Epithelial cell of esophagus (primary cell): ENCODE measurements around the gene PI4KA.

Experiments used
- DNase-seq: peaks from one replicate; pipeline ENCODE4 v3.0.0; 2010; ENCODE audit warnings: low read depth
- H3K4me3 ChIP-seq: 2 replicates; pipeline ENCODE4 v1.5.1; 2011; ENCODE audit warnings: mild to moderate bottlenecking, low read length, control low read depth
- TF ChIP-seq, protein P1 (sequence below): IDR thresholded peaks from 2 replicates; pipeline ENCODE4 v1.5.1; 2011; ENCODE audit warnings: low read depth, mild to moderate bottlenecking, low read length, control low read depth, inconsistent platforms; ENCODE audit not compliant: insufficient read depth; ENCODE audit errors: missing control alignments

The PI4KA gene

DNA sequence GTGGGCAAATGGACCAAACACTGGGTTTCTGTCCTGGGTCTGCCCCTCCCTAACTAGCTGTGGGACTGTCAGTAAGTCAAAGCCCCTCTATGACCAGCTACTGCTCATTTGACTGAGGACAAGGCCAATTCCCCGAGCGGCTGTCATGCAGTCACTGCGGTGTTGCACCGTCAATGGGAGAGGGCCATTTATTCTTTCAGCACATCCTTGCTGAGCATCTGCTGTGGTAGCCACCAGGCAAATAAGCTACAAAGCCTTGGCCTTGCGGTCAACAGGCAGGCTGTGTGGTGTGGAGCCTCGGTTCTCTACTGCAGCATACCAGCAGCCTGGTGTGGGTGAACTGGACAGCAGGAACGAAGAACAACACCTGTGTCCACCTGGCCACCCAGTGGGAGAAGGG, 110.5 kb downstream of the PI4KA start:
- DNase-seq, result no peak
- no peak overlapping the region for H3K4me3 ChIP-seq
- TF ChIP-seq, protein P1, sequence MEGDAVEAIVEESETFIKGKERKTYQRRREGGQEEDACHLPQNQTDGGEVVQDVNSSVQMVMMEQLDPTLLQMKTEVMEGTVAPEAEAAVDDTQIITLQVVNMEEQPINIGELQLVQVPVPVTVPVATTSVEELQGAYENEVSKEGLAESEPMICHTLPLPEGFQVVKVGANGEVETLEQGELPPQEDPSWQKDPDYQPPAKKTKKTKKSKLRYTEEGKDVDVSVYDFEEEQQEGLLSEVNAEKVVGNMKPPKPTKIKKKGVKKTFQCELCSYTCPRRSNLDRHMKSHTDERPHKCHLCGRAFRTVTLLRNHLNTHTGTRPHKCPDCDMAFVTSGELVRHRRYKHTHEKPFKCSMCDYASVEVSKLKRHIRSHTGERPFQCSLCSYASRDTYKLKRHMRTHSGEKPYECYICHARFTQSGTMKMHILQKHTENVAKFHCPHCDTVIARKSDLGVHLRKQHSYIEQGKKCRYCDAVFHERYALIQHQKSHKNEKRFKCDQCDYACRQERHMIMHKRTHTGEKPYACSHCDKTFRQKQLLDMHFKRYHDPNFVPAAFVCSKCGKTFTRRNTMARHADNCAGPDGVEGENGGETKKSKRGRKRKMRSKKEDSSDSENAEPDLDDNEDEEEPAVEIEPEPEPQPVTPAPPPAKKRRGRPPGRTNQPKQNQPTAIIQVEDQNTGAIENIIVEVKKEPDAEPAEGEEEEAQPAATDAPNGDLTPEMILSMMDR, result no peak

DNA sequence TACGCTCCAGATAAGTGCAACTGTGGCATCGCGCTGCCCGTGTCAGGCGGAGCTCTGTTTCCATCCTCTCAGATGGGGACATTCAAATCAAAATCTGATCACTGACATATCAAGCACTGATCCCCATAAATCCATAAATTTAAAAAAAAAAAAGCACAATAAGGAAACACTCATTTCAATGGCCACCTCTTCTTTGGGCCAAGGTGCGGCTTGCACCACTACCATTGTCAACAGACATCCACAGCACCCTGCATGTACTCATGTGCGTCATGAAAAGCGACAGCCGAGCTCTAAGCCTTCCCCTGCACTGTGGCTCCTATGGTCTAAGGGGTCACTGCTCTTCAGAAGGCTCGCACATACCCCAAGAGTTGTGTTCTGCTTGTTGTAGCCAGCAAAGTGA, 111.4 kb downstream of the PI4KA start:
- no peak for DNase-seq
- TF ChIP-seq, protein P1, result no peak
- no peak overlapping the region for H3K4me3 ChIP-seq

DNA sequence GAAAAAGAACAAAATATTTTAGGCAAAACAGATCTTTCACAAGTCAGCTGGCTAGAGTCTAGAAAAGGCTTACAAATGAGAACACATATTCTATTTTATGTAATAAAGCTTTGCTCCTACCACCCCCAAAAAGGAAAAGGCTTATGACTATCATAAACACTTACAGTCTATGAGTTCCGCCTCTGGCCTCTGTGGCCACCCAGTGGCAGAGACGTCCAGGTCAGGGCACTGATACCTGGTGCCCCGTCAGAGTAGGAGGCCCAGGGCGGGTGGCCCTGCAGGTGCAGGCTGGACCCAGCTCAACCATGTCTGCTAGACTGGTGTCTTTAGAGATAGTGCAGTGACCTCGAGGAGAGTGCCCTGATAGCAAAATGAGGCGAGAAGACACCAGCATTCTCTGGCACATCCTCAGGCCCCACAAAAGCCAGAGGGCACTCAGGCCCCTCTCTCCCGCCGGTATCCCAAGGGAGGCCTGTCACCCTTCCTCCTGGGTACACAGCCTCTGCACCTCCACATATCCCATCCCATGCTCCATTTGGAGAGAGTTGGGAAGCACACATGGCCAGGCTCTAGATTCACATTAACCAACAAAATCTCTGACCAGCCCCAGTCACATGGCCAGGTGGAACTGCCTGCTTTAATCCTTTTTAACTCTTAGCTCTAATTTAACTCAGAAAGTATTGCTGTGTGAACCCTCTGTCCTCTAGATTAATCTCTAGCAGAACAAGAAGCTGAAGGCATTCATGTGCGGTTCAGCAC, 112.0 kb downstream of the PI4KA start:
- TF ChIP-seq, protein P1, result no peak
- DNase-seq, result no peak
- no peak overlapping the region for H3K4me3 ChIP-seq

DNA sequence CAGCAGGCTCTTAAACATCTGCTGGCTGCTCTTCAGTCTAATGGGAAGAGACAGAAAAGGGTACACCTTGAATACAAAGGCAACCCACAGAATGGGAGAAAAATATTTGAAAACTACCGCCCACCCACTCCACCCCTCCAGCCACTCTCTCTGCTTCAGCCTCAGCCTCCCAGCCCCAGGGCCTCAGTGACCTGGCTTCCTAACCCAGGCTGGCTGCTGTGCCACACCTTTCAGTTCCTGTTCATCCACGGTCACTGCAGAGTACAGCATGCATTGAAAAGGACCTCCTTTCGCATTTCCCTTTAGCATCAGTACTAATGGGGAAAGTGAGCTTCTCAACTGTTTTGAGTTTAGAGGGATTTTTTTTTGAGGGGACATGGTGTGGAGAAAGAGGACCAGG, 113.5 kb downstream of the PI4KA start:
- no peak overlapping the region for H3K4me3 ChIP-seq
- DNase-seq, result no peak
- TF ChIP-seq, protein P1, result no peak

DNA sequence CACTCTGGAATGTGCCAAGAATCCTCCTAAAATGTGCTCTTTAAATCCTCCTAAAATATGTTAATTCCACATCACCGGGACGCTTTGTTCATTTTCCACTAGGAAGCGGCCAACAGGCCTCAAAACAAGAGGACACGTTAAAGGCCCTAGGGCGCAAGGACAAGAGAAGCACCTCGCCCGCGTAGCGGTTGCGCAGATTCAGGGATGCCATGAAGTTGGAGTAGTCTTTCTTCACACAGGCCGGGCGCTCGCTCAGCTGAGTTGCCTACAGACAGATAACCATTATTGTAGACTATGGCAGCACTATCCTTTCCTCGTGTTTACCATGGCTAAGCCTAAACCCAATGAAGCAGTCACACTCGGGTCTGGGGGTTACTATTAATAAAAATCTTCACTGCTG, 114.2 kb downstream of the PI4KA start:
- H3K4me3 ChIP-seq, result no peak overlapping the region
- no peak for DNase-seq
- TF ChIP-seq, protein P1, result no peak

DNA sequence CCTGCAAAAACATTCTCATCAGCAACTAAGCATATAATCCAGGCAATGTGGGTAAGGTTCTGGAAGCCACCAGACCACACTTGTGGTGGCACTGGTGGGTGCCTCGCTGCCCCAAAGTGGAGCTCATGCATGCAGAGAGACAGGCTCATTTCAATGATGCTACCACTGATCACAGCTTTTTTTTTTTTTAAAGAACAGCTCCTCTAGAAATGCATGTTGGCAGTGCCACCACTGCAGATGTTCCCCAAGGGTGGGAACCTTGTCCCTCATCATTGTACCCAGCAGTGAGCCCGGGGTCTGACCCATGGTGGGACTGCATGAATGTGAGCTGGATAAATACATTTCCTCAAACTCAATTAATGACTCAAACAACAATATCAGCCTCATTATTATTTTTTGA, 115.8 kb downstream of the PI4KA start:
- no peak for DNase-seq
- TF ChIP-seq, protein P1, result no peak
- no peak overlapping the region for H3K4me3 ChIP-seq
